NCI-H2081 (cell line): ENCODE data around the gene ADGRF5.

ENCODE experiments used
- DNase-seq, 2 experiments: peaks; one replicate each; lab custom pipeline; 2025; lab: John Stamatoyannopoulos, UW

Gene ADGRF5

GRCh38 chr6:46815130-46815529 lies 106.6 kb downstream of the ADGRF5 start:
- no peak for DNase-seq

DNA sequence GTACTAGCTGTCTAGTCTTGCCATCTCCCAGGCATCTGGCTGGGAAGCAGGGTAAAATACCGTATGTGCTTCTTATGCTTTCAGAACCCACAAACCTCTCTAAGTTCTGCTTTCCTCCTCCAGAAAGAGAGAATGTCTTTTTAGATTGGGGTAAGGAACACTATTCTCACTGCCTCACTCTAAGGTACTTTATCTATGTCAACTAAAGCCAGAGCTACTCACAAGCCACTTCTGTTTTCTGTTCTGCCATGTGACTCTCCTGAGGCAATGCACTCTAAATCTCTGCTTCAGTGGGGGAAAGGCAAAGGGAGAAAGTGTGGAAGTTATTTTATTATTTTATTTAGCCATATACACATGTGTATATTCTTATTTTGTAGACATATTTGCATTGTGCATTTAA lies 112.9 kb downstream of the ADGRF5 start:
- no peak for DNase-seq
